ENCODE data around the gene EDDM13. TPM values are rescaled to one million over a fixed set of nuclear protein-coding genes. Genes with fewer than 3 reads are reported as not detected.

Gene EDDM13
- polyA plus RNA-seq, 2 of the 4 experiments (the other 2 are of a cell fraction): not detected

GRCh38 chr19:56301886-56302620 lies 29.5 kb downstream of the EDDM13 start:
- CTCF ChIA-PET: no interaction called here
- TF ChIP-seq RFX5 (IDR thresholded peaks at IDR 0.05) (no peak), RARB (CRISPR knock-in tag; IDR thresholded peaks at IDR 0.05) (no peak), SREBF2 (IDR thresholded peaks at IDR 0.05) (no peak), MAFK (IDR thresholded peaks at IDR 0.05; ENCODE audit: partially characterized antibody) (no peak), CTCF (IDR thresholded peaks at IDR 0.05) (no peak), EHMT2 (IDR thresholded peaks at IDR 0.05; ENCODE audit: low read depth) (no peak), TFCP2L1 (CRISPR knock-in tag; IDR thresholded peaks at IDR 0.05) (no peak), ELK1 (IDR thresholded peaks at IDR 0.05; ENCODE audit: low read depth, low read length) (no peak), CHD2 (IDR thresholded peaks at IDR 0.05; ENCODE audit: low read length, partially characterized antibody) (no peak), SMC3 (IDR thresholded peaks at IDR 0.05) (no peak), MYC (IDR thresholded peaks at IDR 0.05; ENCODE audit: borderline replicate concordance, low read length) (no peak), CBX8 (IDR thresholded peaks at IDR 0.05) (no peak), USF2 (IDR thresholded peaks at IDR 0.05) (no peak), RAD21 (conservative IDR thresholded peaks at IDR 0.05 in 1 of 2, IDR thresholded peaks at IDR 0.05 in 1 of 2) (no peak), FOSB (CRISPR knock-in tag; IDR thresholded peaks at IDR 0.05) (no peak), ZC3H11A (IDR thresholded peaks at IDR 0.05) (no peak), RNF2 (IDR thresholded peaks at IDR 0.05; ENCODE audit: borderline replicate concordance, low read depth) (no peak), CHD4 (IDR thresholded peaks at IDR 0.05; ENCODE audit: borderline replicate concordance) (no peak)
- Histone ChIP-seq H3K9me3 (no peaks in the 10 kb centered on the region), H3K4me1 (no peaks in the 10 kb centered on the region), H3K27ac (no peak overlapping the region), H3K4me2 (no peak overlapping the region), H3K4me3 (no peak overlapping the region)
- 84% methylated on average over 8 of the region's 9 CpGs for WGBS (ENCODE audit: missing lambda C conversion rate)
- POLR2A ChIA-PET: no interaction called here
- DNase-seq (ENCODE audit: low read depth in 1 of 2, low spot score in 1 of 2) (no peak), FAIRE-seq (no peak), ATAC-seq (no peak)

GRCh38 chr19:56304243-56304642 lies 31.7 kb downstream of the EDDM13 start:
- no peak overlapping the region for H3K4me3 ChIP-seq
- no peaks in the 10 kb centered on the region for H3K4me1 ChIP-seq
- ChIA-PET CTCF (no interaction called here), POLR2A (no interaction called here)
- peaks cover 5% of the 10 kb centered on the region; the same call in 1 of the 3 replicates for H3K9me3 ChIP-seq
- DNase-seq (ENCODE audit: low read depth in 1 of 2, low spot score in 1 of 2): no peak
- ATAC-seq: no peak
- WGBS (ENCODE audit: missing lambda C conversion rate): 83% methylated on average over 9 of the region's 9 CpGs
- TF ChIP-seq ZNF302 (CRISPR knock-in tag; IDR thresholded peaks at IDR 0.05): no peak
- no peak for TF ChIP-seq POLR2A (IDR thresholded peaks at IDR 0.05; ENCODE audit: low read length)
- no peak for TF ChIP-seq FOSB (CRISPR knock-in tag; IDR thresholded peaks at IDR 0.05)
- TF ChIP-seq MAZ (IDR thresholded peaks at IDR 0.05; ENCODE audit: borderline replicate concordance, low read depth, low read length): no peak
- TF ChIP-seq EHMT2 (IDR thresholded peaks at IDR 0.05; ENCODE audit: low read depth): no peak
- TF ChIP-seq HMGXB4 (CRISPR knock-in tag; IDR thresholded peaks at IDR 0.05; ENCODE audit: borderline replicate concordance): no peak
- TF ChIP-seq JUN (IDR thresholded peaks at IDR 0.05): no peak
- no peak for TF ChIP-seq NR3C1 (IDR thresholded peaks at IDR 0.05)
- no peak for TF ChIP-seq PBX3 (IDR thresholded peaks at IDR 0.05)
- no peak for TF ChIP-seq CBX2 (IDR thresholded peaks at IDR 0.05; ENCODE audit: borderline replicate concordance, low read depth)
- FAIRE-seq: no peak
- no peak overlapping the region for H3K27ac ChIP-seq
- no peak overlapping the region for H3K4me2 ChIP-seq

Data from A549 (cell line).